GM21360 (cell line): Measurements from ENCODE around the gene ZBTB6.
A peak's percentile ranks its signal among the peaks of the same experiment; 100 is the strongest.

Experiments
- ATAC-seq: cut with Tn5 transposase; IDR thresholded peaks from one replicate; pipeline ENCODE4 v1.9.1; 2021; ENCODE audit warnings: mild to moderate bottlenecking, moderate library complexity; ENCODE audit not compliant: unreplicated experiment

Gene ZBTB6

GRCh38 chr9:122912964-122913673 is at the start of gene ZBTB6:
Gene ZBTB6, minus strand, starts transcription at chr9:122913323. Its CDS starts 1,251 bp downstream, at chr9:122912072.
- ATAC-seq, result peak; percentile 97

- no peak for ATAC-seq
Measured at GRCh38 chr9:122961139-122961538, 48.0 kb upstream of the ZBTB6 start.

- ATAC-seq, result no peak
Measured at GRCh38 chr9:122955961-122956360, 42.8 kb upstream of the ZBTB6 start.

- no peak for ATAC-seq
Measured at GRCh38 chr9:122954253-122954691, 41.1 kb upstream of the ZBTB6 start.

- ATAC-seq, result no peak
Measured at GRCh38 chr9:122951056-122951455, 37.9 kb upstream of the ZBTB6 start.

GRCh38 chr9:122950263-122950662 is 37.1 kb upstream of the ZBTB6 start:
- no peak for ATAC-seq

- ATAC-seq, result no peak
Measured at GRCh38 chr9:122949696-122950095, 36.6 kb upstream of the ZBTB6 start.

- ATAC-seq, result no peak
Measured at GRCh38 chr9:122948313-122948712, 35.2 kb upstream of the ZBTB6 start.

GRCh38 chr9:122946461-122947005 is 33.4 kb upstream of the ZBTB6 start:
- no peak for ATAC-seq

GRCh38 chr9:122944960-122945888 is 32.1 kb upstream of the ZBTB6 start:
- no peak for ATAC-seq

GRCh38 chr9:122941582-122942234 is 28.6 kb upstream of the ZBTB6 start:
- no peak for ATAC-seq

- peak; percentile 95 for ATAC-seq
Measured at GRCh38 chr9:122940749-122941581, 27.8 kb upstream of the ZBTB6 start, which contains the start of gene RABGAP1. Gene RABGAP1, plus strand, starts transcription at chr9:122941020. Its CDS starts 16,040 bp downstream, at chr9:122957060.

GRCh38 chr9:122940454-122940748 is 27.3 kb upstream of the ZBTB6 start:
- ATAC-seq, result no peak

- no peak for ATAC-seq
Measured at GRCh38 chr9:122939601-122940000, 26.5 kb upstream of the ZBTB6 start.

GRCh38 chr9:122936883-122937282 is 23.8 kb upstream of the ZBTB6 start:
- no peak for ATAC-seq

GRCh38 chr9:122936464-122936863 is 23.3 kb upstream of the ZBTB6 start:
- ATAC-seq, result no peak

GRCh38 chr9:122931226-122932121 is 18.4 kb upstream of the ZBTB6 start, which contains the start of gene ZBTB26:
Gene ZBTB26, minus strand, starts transcription at chr9:122931512. Its CDS starts 11,578 bp downstream, at chr9:122919934.
- peak; percentile 93 for ATAC-seq

GRCh38 chr9:122930541-122931225 is 17.6 kb upstream of the ZBTB6 start:
- ATAC-seq, result peak; percentile 22
